Astrocyte (in vitro differentiated cells and primary cell): Measurements from ENCODE around the gene HLA-DQB1. TPM values are rescaled to one million over a fixed set of nuclear protein-coding genes. Genes with fewer than 3 reads are reported as not detected.

ENCODE experiments used
- DNase-seq: peaks from one replicate; pipeline ENCODE4 v3.0.0-alpha.2; 2010; ENCODE audit warnings: low read depth
- FAIRE-seq: peaks from 2 replicates; lab custom pipeline; 2011; peaks lifted over from hg19 to GRCh38; lab: Jason Lieb, UNC
- H2AFZ ChIP-seq: 2 replicates; pipeline ENCODE4 v1.6.0; 2012; ENCODE audit warnings: low read depth, low read length, inconsistent platforms
- H3K27ac ChIP-seq: 2 replicates; pipeline ENCODE4 v1.5.1; 2011; ENCODE audit warnings: low read depth, low read length, inconsistent platforms
- H3K27me3 ChIP-seq: 2 replicates; pipeline ENCODE4 v1.6.0; 2011; ENCODE audit warnings: low read length, inconsistent platforms; ENCODE audit not compliant: insufficient read depth
- H3K36me3 ChIP-seq: 2 replicates; pipeline ENCODE4 v1.5.1; 2011; ENCODE audit warnings: low read length, inconsistent platforms; ENCODE audit not compliant: insufficient read depth
- H3K4me1 ChIP-seq: 2 replicates; pipeline ENCODE4 v1.5.1; 2011; ENCODE audit warnings: low read length, inconsistent platforms; ENCODE audit not compliant: insufficient read depth
- H3K4me2 ChIP-seq: 2 replicates; pipeline ENCODE4 v1.6.0; 2012; ENCODE audit warnings: low read length, inconsistent platforms
- H3K4me3 ChIP-seq: 2 replicates; pipeline ENCODE4 v1.5.1; 2011; ENCODE audit warnings: low read depth, mild to moderate bottlenecking, low read length, inconsistent platforms; ENCODE audit not compliant: insufficient read depth
- H3K79me2 ChIP-seq: 2 replicates; pipeline ENCODE4 v1.6.0; 2012; ENCODE audit warnings: mild to moderate bottlenecking, low read length, inconsistent platforms; ENCODE audit not compliant: insufficient read depth
- H3K9ac ChIP-seq: 2 replicates; pipeline ENCODE4 v1.6.0; 2012; ENCODE audit warnings: mild to moderate bottlenecking, low read length, inconsistent platforms
- H3K9me3 ChIP-seq: 2 replicates; pipeline ENCODE4 v1.5.1; 2012; ENCODE audit warnings: low read depth, mild to moderate bottlenecking, low read length, inconsistent platforms; ENCODE audit not compliant: insufficient read depth
- H4K20me1 ChIP-seq: 2 replicates; pipeline ENCODE4 v1.6.0; 2012; ENCODE audit warnings: low read length, inconsistent platforms; ENCODE audit not compliant: insufficient read depth
- H3K27ac Mint-ChIP-seq: one replicate; pipeline ENCODE4 v1.8.0; 2021; ENCODE audit warnings: mild to moderate bottlenecking, mixed read lengths; ENCODE audit not compliant: unreplicated experiment
- H3K27me3 Mint-ChIP-seq: one replicate; pipeline ENCODE4 v1.8.0; 2021; ENCODE audit warnings: low read depth, mixed read lengths; ENCODE audit not compliant: unreplicated experiment
- H3K36me3 Mint-ChIP-seq: one replicate; pipeline ENCODE4 v1.8.0; 2021; ENCODE audit warnings: low read depth, mixed read lengths; ENCODE audit not compliant: unreplicated experiment
- H3K4me1 Mint-ChIP-seq: one replicate; pipeline ENCODE4 v1.8.0; 2021; ENCODE audit warnings: low read depth, mixed read lengths; ENCODE audit not compliant: unreplicated experiment
- H3K4me3 Mint-ChIP-seq: one replicate; pipeline ENCODE4 v1.8.0; 2021; ENCODE audit warnings: mild to moderate bottlenecking, moderate library complexity, mixed read lengths; ENCODE audit not compliant: unreplicated experiment
- H3K9me3 Mint-ChIP-seq: one replicate; pipeline ENCODE4 v1.8.0; 2021; ENCODE audit warnings: mild to moderate bottlenecking, mixed read lengths; ENCODE audit not compliant: unreplicated experiment
- CTCF ChIP-seq: IDR thresholded peaks from 2 replicates; pipeline ENCODE4 v1.5.1; 2011; ENCODE audit warnings: low read depth, mild to moderate bottlenecking, inconsistent platforms, low read length, moderate library complexity; ENCODE audit not compliant: insufficient read depth
- EZH2 ChIP-seq: IDR thresholded peaks from 2 replicates; pipeline ENCODE4 v1.6.1; 2012; ENCODE audit warnings: mild to moderate bottlenecking, low read length, inconsistent platforms; ENCODE audit not compliant: insufficient read depth
- total RNA-seq: library from RNA; stranded (reverse); gene quantifications from 2 replicates; pipeline ENCODE4 v1.2.1, GENCODE V29; 2021

Gene HLA-DQB1
- total RNA-seq, 1 donor from 2014 or later = 3.7 TPM

GRCh38 chr6:32692019-32692418 is 25.6 kb upstream of the HLA-DQB1 start:
- no peaks in the 10 kb centered on the region for H3K36me3 ChIP-seq
- H3K4me1 ChIP-seq = no peaks in the 10 kb centered on the region
- no peaks in the 10 kb centered on the region for H4K20me1 ChIP-seq
- no peak overlapping the region for H3K27ac ChIP-seq
- H3K79me2 ChIP-seq = no peaks in the 10 kb centered on the region
- H3K36me3 Mint-ChIP-seq = no peaks in the 10 kb centered on the region
- H3K27me3 Mint-ChIP-seq = peaks cover 5% of the 10 kb centered on the region
- no peak overlapping the region for H3K4me2 ChIP-seq
- H3K27ac Mint-ChIP-seq = no peak overlapping the region
- FAIRE-seq = no peak
- no peak for TF ChIP-seq EZH2
- no peak for TF ChIP-seq CTCF
- no peak overlapping the region for H3K4me3 Mint-ChIP-seq
- no peak for DNase-seq
- H3K27me3 ChIP-seq = peaks cover 4% of the 10 kb centered on the region
- no peak overlapping the region for H2AFZ ChIP-seq
- no peak overlapping the region for H3K4me3 ChIP-seq
- H3K9me3 ChIP-seq = no peaks in the 10 kb centered on the region
- no peaks in the 10 kb centered on the region for H3K4me1 Mint-ChIP-seq
- H3K9ac ChIP-seq = no peak overlapping the region
- peaks cover 1% of the 10 kb centered on the region for H3K9me3 Mint-ChIP-seq

DNA sequence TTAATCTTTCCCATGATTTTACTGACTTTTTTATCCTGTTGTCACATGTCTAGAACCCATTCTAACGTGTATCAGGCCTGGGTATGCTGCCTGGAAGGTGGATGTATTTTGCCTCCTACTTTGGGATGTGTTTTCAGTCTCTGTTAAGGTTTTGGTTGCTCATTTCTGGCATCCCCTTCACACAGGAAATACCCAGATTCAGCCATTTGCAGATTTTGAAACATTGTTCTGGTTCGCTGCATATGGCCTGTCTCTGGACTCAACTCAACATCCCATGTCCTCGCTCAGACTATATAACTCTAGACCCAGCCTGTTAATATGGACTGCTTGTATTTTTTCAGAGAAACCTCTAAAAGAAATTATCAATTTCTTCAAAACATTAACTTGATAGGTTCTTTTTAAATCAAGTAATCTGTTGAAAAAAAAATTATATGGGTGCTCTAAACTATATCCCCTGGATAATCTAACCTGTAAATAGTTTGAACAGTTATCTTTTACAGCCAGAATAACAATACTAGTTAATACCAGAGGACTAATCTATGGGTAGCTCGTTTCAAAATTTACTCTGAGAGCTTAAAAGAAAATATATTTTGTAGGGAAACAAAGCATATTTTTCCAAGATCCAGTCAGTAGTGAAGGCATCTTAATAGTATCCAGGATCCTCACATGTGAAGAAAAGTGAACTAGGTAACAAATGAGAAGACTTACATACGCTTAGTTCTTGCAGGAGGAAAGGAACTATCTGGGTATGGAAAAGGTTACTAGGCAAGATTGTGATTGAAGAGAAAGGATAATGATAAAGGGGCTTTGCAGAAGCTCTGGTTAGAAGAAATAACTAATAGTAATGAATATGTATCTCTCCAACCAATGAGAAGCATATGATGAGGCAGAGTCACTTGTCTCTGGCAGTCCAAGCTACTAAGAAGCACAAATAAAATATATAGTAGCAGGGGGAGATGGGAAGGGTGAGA is 23.4 kb upstream of the HLA-DQB1 start:
- no peaks in the 10 kb centered on the region for H3K4me1 Mint-ChIP-seq
- H3K36me3 Mint-ChIP-seq = no peaks in the 10 kb centered on the region
- H3K27ac Mint-ChIP-seq = no peak overlapping the region
- H3K4me1 ChIP-seq = no peaks in the 10 kb centered on the region
- H3K36me3 ChIP-seq = no peaks in the 10 kb centered on the region
- no peaks in the 10 kb centered on the region for H3K27me3 Mint-ChIP-seq
- H3K9ac ChIP-seq = no peak overlapping the region
- peaks cover 4% of the 10 kb centered on the region for H3K27me3 ChIP-seq
- no peak for TF ChIP-seq EZH2
- no peak for TF ChIP-seq CTCF
- peaks cover 1% of the 10 kb centered on the region for H3K9me3 Mint-ChIP-seq
- H3K79me2 ChIP-seq = no peaks in the 10 kb centered on the region
- no peak overlapping the region for H3K4me3 Mint-ChIP-seq
- no peak for FAIRE-seq
- H3K27ac ChIP-seq = no peak overlapping the region
- DNase-seq = no peak
- no peak overlapping the region for H3K4me2 ChIP-seq
- H2AFZ ChIP-seq = no peak overlapping the region
- H4K20me1 ChIP-seq = no peaks in the 10 kb centered on the region
- no peaks in the 10 kb centered on the region for H3K9me3 ChIP-seq
- H3K4me3 ChIP-seq = no peak overlapping the region

GRCh38 chr6:32685603-32686002 is 19.1 kb upstream of the HLA-DQB1 start:
- H3K4me1 ChIP-seq = no peaks in the 10 kb centered on the region
- peak; percentile 6 for DNase-seq
- no peak overlapping the region for H3K4me3 ChIP-seq
- Mint-ChIP-seq H3K27me3 (peaks cover 6% of the 10 kb centered on the region), H3K9me3 (no peaks in the 10 kb centered on the region), H3K27ac (no peak overlapping the region), H3K36me3 (no peaks in the 10 kb centered on the region), H3K4me1 (no peaks in the 10 kb centered on the region), H3K4me3 (no peak overlapping the region)
- H2AFZ ChIP-seq = no peak overlapping the region
- H3K4me2 ChIP-seq = no peak overlapping the region
- peaks cover 4% of the 10 kb centered on the region for H3K27me3 ChIP-seq
- H3K9ac ChIP-seq = no peak overlapping the region
- H3K9me3 ChIP-seq = no peaks in the 10 kb centered on the region
- H3K79me2 ChIP-seq = no peaks in the 10 kb centered on the region
- H3K27ac ChIP-seq = no peak overlapping the region
- FAIRE-seq = no peak
- H3K36me3 ChIP-seq = no peaks in the 10 kb centered on the region
- TF ChIP-seq CTCF (no peak), EZH2 (no peak)
- H4K20me1 ChIP-seq = no peaks in the 10 kb centered on the region
